GM18505 (cell line): Measurements from ENCODE around the gene DCLRE1B.

Source experiments
- ATAC-seq: cut with Tn5 transposase; IDR thresholded peaks from one replicate; pipeline ENCODE4 v1.9.1; 2021; ENCODE audit not compliant: unreplicated experiment
- POLR2A ChIP-seq: IDR thresholded peaks from 4 replicates; pipeline ENCODE4 v1.6.1; 2011; ENCODE audit warnings: borderline replicate concordance; ENCODE audit not compliant: insufficient read depth, insufficient read length; ENCODE audit errors: extremely low read depth

Gene DCLRE1B

DNA sequence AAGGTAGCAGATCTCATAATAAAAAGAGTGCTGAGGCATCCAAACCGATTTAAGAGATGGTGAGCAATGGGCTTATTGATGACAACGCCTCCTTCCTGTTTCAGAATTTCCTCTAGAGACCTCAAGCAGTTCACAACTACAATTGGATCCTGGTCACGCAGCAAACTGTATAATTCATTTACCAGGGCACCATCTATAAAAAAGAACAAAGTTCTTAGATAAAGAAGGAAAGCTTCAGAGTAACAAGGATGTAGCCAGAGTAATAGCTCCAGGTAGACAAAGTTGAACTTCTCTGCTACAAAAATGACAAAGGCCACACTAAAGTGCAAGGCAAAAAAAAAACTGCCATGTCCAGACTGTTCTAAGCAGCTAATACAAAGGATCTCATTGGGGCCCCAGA lies 3.9 kb upstream of the DCLRE1B start:
- ATAC-seq: no peak
- TF ChIP-seq POLR2A: no peak

DNA sequence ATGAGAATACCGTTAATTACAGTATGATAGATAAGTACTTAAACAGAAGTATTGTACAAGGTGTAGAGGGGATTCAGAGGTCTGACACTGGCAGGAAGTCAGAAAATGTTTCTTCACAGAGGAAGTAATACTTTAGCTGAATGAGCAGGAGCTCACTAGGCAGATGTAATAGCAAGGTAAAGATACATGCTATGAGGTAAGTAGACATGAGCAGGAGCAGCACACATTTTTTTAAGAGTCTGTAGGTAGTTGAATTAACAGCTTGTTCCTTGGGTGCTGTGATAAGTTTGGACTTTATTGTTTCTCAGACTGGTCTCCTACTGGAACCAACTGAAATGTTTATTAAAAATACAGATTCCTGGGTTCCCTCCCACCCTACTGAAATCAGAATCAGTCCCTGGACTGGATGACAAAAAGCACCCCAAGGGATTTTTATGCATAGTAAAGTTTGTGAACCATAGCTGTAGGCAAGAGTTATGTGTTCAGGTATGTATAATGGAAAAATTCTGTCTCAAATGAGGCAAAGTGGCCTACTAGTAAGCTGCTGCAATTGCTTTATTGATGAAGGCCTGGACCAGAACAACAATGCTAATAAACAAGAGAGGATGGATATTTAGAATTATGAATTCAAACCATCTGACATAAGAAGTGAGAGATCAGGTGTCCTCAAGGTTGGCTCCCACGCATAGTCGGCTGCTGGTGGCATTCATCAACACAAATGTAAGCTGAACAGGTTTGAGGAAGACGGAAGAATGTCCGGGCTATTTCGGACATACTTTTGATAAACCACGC lies 1.4 kb upstream of the DCLRE1B start:
- ATAC-seq: no peak
- TF ChIP-seq POLR2A: no peak

DNA sequence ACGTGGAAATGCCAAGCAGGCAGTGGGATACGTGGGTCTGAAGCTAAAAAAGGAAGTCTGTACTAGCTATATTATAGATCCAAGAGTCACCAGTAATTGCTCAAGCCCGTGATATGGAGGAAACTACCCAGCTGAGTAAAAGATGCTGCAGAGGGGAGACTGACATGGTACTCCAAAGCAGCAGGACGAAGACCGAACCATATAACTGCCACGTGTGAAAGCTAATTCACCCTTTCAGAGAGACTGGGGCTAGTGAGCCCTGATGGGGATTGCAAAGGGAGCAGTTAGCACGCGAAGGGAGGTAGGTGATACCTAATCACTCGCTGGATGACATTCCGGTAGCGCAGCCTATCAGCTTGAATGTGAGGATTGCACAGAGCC lies 843 bp upstream of the DCLRE1B start:
- no peak for TF ChIP-seq POLR2A
- ATAC-seq: peak; percentile 35

DNA sequence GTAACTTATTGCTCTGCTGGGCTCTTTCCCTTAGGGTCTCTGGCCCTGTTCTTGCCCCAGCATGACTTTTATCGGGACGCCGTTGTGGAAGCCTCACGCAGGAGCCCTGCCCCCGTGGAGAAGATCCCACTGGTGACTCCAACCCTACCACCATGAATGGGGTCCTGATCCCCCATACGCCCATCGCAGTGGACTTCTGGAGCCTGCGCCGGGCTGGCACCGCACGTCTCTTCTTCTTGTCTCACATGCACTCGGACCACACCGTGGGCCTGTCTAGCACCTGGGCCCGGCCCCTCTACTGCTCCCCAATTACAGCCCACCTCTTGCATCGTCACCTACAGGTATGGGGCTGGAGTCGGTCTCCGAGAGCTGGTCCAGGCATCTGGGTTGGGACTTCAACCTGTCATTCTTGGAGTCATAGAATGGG lies 322 bp downstream of the DCLRE1B start:
- peak; percentile 3 for ATAC-seq
- TF ChIP-seq POLR2A: no peak

DNA sequence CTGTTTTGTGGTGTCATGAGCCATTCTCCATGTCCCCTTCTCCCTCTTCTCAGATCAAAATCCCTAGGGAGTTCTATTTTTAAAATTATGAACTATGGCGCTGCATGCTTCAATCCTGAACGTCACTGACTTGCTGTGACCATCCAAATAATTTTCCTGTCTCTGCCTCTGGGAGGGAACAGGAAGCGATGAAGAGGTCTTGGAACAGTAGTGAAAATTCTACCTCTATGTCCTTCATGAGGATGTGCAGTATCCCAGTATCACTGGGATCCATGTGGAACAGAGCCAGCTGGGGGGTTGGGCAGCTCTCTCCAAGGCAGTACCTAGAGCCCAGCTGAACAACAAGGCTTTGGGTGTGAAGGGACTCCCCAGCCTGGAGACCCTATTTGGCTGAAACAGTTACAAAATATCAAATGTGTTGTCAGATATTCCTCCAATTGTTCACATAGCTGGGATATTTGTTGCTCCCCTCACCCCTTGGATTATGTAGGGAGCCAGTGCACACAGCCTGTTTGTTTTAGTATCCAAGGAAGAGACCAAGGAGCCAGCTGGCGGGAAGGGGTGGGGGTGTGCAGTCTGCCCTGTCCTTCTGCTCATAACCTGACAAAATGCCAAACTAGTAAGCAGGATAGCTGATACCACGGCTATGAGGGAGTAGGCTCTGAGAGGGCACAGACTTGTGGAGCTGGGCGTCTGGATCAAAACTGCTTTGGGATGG lies 7.6 kb downstream of the DCLRE1B start:
- ATAC-seq: no peak
- TF ChIP-seq POLR2A: no peak

DNA sequence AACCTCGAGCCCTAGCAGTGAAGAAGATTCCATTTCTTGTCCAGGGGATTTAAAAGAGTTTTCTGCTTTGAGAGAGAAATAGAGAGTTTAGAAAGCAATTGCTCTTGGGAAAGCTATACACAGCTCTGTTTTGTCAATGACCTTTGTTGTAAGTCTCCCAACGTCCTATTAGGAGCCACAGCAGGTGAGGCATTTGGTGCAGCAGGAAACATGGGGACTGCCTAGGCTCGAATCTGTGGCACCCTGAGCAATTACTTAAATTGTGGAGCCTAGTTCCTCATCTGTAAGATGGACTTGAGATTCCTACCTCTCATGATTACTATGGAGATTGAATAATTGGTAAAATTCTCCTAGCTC lies 8.2 kb downstream of the DCLRE1B start:
- no peak for ATAC-seq
- TF ChIP-seq POLR2A: no peak

DNA sequence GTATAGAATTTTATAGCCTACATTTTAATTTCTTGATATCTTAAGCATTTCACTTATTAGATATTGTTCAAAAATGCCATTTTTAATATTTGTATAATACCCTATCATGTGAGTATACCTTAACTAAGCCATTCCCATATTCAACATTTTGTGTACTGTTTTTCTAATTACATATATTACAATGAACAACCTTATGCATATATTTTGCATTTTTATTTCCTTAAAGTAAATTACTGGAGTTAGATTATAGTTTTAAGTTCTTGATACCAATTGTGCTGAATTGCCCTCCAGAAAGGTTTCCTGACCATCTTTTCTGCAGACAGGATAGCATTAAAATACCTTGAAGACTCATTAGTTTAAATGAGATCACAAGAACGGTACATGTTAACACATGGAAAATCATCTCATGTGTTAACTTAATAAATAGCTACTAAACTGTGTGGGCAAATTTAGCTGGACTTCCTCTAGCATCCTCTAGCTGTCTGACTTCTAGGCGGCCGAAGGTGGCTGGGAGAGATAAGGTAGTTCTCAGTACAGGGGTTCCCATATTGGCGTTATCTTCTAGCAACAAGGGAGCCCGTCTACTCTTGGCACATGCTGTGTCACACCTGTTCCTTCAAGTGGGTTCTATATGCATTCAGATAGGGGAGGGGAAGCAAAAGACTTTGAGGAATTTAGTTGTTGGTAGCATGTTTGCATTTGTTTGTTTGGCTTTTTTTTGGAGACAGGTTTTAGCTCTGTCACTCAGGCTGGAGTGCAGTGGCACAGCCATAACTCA lies 8.9 kb downstream of the DCLRE1B start:
- no peak for TF ChIP-seq POLR2A
- no peak for ATAC-seq

DNA sequence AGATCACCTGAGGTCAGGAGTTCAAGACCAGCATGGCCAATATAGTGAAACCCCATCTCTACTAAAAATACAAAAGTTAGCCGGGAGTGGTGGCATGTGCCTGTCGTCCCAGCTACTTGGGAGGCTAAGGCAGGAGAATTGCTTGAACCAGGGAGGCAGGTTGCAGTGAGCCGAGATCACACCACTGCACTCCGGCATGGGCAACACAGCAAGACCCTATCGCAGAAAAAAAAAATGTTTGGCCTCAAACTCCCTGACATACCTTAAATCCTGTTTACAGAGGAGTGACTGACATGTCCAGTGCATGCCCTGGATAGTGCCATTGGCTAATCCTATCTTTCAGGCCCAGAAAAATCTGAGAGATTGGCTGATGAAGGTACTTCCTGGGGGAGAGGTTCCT lies 11.8 kb downstream of the DCLRE1B start:
- no peak for TF ChIP-seq POLR2A
- no peak for ATAC-seq

DNA sequence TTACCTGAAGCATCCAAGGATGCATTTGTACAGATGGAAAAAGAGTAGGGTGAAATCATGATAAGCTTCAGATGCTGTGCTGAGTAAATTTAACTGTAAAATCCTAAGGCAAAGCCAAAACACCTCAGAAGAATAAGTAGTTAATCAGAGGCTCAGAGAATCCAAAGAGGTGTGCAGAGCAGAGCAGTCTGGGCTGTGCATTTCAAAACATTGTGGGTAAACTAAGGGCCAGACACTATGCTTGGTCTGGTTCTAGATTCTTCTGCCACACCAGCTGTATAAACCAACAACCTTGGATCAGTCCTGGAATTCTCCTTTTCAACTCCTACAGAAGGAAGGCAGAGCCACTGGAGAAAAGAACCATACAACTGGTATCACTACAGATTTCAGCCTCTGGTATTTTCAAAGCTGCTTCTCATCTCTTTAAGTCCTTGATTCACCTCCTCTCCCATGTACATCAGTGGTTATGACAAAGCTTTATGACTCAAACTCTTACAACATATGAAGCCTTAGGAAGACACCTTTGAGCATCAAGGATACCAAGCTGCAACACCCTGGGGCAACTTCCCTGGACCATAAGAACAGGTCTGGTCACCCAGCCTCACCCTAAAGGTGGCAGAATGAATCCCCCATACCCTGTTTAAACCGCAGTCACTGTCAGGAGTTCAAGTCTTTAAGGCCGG lies 12.4 kb downstream of the DCLRE1B start:
- TF ChIP-seq POLR2A: no peak
- ATAC-seq: no peak

DNA sequence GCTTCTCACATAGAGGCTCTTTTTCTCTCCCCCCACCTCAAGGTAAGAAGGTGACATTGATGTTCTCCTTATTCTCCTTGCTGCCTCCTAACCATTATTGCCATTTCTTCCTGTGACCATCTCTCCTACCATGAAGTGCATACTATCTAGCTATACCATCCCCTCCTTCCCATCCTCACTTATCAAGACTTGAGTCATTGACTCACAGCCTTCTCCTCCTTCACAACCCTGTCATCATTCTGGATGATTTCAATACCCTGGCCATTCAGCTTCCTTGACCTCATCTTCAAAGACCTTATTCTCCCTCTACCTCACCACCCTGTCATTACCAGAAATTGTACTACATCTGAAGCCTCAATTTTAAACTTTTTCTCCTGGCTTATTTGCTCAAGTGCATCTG lies 13.1 kb downstream of the DCLRE1B start:
- no peak for TF ChIP-seq POLR2A
- ATAC-seq: no peak

DNA sequence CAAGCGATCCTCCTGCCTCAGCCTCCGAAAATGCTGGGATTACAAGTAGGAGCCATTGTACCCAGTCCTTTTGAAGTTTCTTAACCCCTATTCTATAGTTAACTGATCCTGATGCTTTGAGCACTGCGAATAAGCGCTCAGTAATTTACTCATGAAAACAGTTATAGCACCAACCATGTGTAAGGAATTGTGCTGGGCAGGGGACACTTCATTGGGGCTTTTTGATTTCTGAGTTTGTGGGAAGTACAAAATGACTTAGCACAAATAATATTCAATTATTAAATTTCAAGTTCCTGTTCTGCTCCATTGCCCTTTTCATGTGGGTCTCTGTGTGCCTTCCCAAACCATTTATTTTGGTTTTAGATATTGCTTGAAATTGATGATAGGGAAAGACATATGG lies 17.8 kb downstream of the DCLRE1B start:
- ATAC-seq: no peak
- no peak for TF ChIP-seq POLR2A

DNA sequence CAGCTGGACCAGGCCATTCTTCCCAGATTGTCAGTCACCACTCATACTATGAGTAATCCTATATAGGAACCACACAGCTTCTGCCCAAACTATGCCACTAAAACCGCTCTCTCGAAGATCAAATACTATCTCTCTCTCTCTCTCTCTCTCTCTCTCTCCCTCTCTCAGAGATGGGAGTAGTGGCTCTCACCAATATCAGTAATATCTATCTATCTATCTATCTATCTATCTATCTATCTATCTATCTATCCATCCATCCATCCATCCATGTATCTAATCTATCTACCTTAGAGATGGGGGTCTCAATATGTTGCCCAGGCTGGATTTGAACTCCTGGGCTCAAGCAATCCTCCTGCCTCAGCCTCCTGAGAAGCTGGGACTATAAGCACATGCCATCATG lies 19.3 kb downstream of the DCLRE1B start:
- no peak for ATAC-seq

More for the DNA sequence above, 19.3 kb downstream of the DCLRE1B start:
- no peak for TF ChIP-seq POLR2A
